ENCODE results near the gene PRMT2.
"Not testable (repeated sequence)": the region's sequence is repeated elsewhere in the genome, so short reads cannot be mapped to it uniquely, and the experiment has no call there.

The PRMT2 gene

DNA sequence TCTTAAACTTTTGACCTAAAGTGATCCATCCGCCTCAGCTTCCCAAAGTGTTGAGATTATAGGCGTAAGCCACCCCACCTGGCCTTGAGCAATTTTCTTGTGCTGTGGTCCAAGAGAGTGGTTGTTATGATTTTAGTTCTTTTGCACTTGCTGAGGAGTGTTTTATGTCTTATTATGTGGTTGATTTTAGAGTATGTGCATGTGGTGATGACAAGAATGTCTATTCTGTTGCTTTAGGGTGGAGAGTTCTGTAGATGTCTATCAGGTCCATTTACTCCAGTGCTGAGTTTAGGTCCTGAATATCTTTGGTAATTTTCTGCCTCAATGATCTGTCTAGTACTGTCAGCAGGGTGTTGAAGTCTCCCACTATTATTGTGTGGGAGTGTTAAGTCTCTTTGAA is 19.4 kb upstream of the PRMT2 start:
- no peak for DNase-seq (ENCODE audit: low read depth, low spot score)
- no peak overlapping the region for H3K4me3 ChIP-seq (ENCODE audit: low read length)

DNA sequence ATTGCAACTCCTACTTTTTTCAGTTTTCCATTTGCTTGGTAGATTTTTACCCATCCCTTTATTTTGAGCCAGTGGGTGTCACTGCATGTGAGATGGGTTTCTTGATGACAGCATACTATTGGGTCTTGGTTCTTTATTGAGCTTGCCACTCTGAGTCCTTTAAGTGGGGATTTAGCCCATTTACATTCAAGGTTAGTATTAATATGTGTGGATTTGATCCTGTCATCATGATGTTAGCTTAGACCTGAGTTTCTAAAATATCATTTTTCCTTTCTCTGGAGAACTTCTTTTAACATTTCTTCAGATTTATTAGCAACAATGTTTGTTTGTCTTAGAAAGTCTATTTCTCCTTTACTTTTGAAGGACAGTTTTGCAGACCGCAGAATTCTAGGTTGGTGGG is 18.8 kb upstream of the PRMT2 start:
- no peak overlapping the region for H3K4me3 ChIP-seq (ENCODE audit: low read length)
- no peak for DNase-seq (ENCODE audit: low read depth, low spot score)

DNA sequence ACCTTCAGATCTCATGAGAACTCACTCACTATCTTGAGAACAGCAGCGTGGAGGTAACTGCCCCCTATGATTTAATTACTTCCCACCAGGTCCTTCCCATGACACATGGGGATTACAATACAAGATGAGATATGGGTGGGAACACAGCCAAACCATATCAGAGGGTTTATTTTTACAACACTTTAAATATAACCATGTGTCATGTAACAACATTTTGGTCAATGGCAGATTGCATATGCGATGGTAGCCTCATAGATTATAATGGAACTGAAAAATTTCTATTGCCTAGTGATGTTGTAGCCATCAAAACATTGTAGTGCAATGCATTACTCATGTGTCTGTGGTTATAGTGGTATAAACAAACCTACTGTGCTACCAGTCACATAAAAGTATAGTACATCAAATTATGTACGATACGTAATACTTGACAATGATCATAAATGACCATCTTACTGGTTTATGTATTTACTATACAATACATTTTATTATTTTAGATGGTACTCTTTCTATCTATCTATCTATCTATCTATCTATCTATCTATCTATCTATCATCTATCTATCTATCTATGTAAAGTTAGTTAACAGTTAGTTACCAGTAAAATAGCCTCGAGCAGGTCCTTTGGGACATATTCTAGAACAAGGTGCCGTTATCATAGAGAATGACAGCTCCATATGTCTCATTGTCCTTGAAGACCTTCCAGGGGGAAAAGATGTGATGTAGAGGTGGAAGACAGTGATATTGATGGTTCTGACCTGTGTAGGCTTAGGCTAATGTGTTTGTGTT is 18.0 kb upstream of the PRMT2 start:
- no peak overlapping the region for H3K4me3 ChIP-seq (ENCODE audit: low read length)
- DNase-seq (ENCODE audit: low read depth, low spot score) = no peak

DNA sequence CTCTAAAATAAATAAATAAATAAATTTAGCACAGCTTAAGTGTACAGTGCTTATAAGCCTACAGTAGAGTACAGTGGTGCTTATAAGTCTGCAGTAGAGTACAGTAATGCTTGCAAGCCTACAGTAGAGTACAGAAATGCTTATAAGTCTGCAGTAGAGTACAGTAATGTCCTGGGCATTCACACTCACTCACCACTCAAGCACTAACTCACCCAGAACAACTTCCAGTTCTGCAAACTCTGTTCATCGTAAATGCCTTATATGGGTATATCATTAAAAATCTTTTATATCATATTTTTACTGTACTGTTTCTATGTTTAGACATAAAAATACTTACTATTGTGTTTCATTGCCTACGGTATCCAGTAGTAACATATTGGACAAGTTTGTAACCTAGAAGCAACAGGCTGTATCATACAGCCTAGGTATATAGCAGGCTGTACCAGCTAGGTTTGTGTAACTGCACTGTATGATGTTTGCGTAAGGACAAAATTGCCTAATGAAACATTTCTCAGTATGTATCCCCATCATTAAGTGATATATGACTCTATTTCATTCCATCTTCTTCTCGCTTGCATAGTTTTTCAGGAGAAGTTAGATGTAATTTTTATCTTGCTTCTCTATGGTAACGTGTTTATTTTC is 16.6 kb upstream of the PRMT2 start:
- H3K4me3 ChIP-seq (ENCODE audit: low read length) = no peak overlapping the region
- no peak for DNase-seq (ENCODE audit: low read depth, low spot score)

DNA sequence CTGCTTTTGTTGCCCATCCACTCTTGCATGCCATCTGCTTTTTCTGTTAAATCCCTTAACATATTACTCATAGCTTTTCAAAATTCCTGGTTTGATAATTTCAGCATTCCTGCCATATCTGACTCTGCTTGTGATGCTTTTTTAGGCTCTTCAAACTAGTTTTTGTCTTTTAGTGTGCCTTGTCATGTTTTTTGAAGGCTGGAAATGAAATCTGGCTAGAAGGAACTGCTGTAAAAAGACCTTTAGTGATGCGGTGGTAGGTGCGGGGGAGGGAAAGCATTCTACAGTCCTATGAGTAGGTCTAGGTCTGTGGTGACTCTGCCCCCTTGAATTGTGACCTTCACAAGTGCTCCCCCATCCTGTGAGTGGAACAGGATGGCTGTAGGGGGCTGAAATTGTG is 15.6 kb upstream of the PRMT2 start:
- no peak for DNase-seq (ENCODE audit: low read depth, low spot score)
- H3K4me3 ChIP-seq (ENCODE audit: low read length) = no peak overlapping the region

DNA sequence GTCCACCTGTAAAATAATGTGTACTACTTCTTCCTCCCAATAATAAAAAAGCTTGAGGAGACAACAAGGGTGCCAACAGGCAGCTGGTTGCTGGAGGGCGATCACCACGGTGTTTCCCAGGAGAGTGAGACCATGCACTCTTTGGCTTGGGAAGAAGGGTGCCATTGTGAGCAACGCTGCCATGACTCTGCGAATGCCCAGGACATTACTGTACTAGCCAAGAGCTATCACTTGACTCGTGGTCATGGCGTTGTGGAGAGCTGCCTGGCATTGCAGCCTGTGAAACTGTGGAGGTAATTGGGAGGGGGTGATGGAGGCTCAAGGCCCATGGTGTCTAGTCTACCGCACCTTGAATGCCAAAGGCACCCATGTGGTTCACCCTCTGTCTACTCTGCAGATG is 14.6 kb upstream of the PRMT2 start:
- no peak for DNase-seq (ENCODE audit: low read depth, low spot score)
- H3K4me3 ChIP-seq (ENCODE audit: low read length) = no peak overlapping the region

DNA sequence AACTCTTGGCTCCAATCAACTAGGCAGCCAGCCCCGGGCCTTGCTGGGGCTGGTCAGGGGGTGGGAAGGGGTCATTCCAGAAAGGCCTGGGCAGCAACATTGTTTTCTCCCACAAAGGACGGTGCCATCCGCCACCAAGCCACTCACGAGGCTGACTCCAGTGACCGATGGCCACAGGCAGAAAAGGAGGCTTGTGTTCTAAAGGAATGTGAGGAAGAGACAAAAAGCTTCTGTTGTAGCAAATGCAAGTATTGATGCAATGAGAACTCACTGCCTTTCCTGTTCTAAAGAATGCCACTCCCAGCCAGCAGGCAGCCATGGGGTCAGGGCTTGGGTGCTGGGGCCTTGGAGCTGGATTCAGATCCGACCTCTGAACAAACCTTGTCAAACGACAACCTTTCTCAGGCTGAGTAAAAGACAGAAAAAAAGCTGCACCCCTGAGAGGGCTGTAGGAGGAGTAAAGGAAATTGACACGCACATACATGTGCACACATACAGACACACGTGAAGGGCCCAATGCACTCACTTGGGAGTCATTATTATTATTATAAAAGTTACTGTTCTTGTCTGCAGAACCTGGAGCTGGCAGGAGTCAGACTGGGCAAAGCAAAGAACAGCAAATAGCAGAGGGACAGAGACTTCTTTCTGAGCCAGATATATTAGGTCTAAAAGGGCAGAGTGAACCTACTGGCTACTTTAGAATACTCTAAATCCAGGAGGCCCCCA is 13.9 kb upstream of the PRMT2 start:
- no peak for DNase-seq (ENCODE audit: low read depth, low spot score)
- no peak overlapping the region for H3K4me3 ChIP-seq (ENCODE audit: low read length)

DNA sequence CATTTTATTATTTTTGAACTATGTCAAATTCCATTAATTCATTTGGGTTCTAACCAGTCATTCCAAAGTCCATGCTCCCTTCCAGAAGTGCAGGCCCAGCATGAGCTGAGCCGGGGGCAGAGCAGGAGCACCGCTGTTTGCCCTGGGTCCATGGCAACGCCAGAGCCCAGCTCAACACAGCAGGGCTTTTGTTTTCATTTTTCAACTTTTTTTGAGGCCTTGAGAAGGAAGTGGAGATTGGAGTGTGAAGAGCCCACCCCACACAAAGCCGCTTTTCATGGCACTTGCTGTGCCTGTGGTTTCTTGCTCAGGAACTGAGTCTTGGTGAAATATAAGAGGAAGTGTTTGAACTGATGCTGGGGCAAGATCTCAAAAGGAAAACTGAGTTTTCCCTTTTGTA is 13.2 kb upstream of the PRMT2 start:
- DNase-seq (ENCODE audit: low read depth, low spot score) = peak; percentile 89
- no peak overlapping the region for H3K4me3 ChIP-seq (ENCODE audit: low read length)

DNA sequence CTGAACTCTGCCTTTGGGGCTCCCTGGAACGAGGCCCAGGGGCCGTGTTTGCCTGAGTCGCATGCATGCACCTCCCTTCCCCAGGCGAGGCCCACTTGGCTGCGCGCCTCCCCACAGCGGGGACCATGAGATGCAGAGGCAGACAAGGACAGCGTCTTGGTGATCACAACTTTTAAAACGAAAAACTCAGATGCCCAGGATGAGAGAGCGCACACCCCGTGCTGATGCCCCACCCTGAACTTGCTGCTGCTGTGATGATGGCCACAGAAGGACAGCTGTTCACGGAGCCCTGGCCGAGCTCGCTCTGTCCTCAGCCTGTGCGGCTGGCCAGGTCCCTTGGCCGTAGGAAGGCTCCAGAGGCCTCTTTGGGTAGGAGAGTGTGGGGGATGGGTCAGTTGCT is 11.4 kb upstream of the PRMT2 start:
- DNase-seq (ENCODE audit: low read depth, low spot score) = no peak
- no peak overlapping the region for H3K4me3 ChIP-seq (ENCODE audit: low read length)

DNA sequence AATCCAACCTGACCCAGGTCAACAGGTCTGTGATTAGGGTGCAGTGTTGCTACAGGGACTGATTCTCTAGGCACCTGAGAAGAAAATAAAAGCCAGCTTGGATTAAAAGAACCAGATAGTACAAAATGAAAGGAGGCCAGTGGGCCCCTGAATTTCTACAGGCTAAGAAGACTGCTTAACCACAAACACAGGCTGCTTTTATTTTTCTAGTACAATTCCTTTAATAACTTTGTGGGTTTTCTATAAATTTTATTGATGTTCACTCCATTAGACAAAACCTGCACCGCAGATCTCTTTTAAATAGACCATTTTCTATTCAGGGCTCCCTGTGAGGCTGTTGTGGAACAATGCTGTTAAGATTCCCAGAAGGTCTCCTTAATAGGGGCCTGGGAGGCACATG is 9.7 kb upstream of the PRMT2 start:
- no peak for DNase-seq (ENCODE audit: low read depth, low spot score)
- H3K4me3 ChIP-seq (ENCODE audit: low read length) = no peak overlapping the region

DNA sequence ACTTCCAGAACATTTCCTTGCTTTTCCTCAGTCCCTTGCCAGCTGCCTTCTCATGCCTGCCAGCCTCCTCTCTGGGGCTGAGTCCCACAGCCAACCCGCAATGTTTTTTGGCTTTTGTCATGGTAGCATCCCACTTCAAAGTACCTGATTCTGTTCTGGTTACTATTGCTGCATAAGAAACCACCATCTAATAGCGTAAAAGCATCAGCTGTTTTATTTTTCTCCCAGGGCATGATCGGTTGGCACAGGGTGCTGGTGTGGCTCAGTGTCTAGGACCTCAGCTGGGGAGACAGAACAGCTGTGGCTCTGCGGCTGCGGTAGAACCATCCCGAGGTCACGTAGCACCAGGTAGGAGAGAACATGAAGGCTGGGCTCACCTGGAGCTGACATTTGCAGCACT is 8.9 kb upstream of the PRMT2 start:
- H3K4me3 ChIP-seq (ENCODE audit: low read length) = no peak overlapping the region
- peak; percentile 88 for DNase-seq (ENCODE audit: low read depth, low spot score)

DNA sequence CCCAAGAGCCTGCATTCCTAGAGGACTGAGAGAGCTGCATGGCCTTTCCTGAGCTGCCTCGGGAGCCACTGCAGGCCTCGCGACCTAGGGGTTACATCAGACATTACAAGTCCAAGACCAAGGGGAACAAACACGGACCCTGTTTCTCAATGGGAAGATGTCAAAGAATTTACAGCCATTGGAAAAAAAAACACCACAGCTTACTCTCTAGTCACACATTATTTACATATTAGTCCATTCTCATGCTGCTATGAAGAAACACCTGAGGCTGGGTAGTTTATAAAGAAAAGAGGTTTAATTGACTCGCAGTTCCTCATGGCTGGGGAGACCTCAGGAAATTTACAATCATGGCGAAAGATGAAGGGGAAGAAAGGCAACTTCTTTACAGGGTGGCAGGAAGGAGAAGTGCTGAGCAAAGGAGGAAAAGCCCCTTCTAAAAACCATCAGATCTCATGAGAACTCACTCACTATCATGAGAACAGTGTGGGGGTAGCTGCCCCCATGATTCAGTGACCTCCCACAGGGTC is 8.4 kb upstream of the PRMT2 start:
- no peak overlapping the region for H3K4me3 ChIP-seq (ENCODE audit: low read length)
- no peak for DNase-seq (ENCODE audit: low read depth, low spot score)

DNA sequence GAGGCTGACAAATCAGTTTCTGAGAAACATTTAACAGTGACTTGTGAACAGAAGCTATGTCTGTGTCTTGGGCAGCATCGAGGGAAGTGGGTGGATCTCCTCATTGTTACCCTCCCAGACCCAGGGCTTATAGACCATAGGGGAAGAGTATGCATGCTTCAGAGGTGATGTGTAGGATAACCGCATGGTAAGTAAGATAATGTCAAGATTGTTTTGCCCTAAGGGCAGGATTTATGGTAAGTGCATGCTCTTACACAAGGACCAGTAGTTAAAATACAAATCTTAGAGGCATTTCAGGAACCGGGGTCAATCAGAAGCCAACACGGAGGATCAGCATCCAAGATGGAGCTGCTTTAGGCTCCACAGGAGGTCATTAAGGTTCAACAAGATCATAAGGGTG is 7.7 kb upstream of the PRMT2 start:
- H3K4me3 ChIP-seq (ENCODE audit: low read length) = no peak overlapping the region
- no peak for DNase-seq (ENCODE audit: low read depth, low spot score)

DNA sequence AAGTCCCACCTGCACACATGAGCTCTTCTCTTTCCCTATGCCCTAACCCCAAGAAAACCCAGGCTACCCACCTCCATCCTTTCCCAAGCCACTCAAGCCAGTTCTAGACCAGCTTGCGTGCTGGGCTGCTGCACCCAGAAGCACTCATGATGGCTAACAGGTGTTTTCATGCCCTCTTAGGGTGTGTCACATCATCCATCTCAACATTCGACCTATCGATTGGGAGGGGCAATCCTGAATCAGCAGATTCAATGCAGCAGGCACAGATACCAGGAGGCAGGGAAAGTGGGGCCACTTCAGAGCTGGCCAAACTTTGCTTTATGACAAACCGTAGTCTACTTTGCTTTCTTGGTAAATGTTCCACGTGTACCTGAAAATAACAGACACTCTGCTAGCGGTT is 6.6 kb upstream of the PRMT2 start:
- DNase-seq (ENCODE audit: low read depth, low spot score) = no peak
- H3K4me3 ChIP-seq (ENCODE audit: low read length) = no peak overlapping the region

DNA sequence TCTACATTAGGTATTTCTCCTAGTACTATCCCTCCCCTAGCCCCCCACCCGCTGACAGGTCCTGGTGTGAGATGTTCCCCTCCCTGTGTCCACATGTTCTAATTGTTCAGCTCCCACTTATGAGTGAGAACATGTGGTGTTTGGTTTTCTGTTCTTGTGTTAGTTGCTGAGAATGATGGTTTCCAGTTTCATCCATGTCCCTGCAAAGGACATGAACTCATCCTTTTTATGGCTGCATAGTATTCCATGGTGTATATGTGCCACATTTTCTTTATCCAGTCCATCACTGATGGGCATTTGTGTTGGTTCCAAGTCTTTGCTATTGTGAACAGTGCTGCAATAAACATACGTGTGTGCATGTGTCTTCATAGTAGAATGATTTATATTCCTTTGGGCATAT is 4.6 kb upstream of the PRMT2 start:
- DNase-seq (ENCODE audit: low read depth, low spot score); H3K4me3 ChIP-seq (ENCODE audit: low read length): not testable (repeated sequence)

DNA sequence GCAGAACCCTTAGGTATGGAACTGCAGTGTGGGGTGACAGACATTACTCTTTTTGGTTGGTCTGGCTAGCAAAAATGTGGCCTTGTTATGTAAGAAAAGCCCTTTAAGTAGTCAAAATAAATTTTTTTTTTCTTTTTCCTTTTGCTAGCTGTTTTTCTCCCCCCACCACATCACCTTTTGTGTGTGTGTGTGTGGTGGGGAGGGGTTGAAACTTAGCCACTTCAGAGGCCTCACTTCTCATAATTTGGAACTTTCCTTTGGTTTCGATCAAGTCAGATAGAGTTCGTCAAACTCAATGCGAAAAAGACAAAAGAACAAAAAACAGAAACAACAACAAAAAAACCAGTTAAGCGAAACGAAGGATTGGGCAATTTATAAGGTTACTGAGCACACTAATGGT is 1.9 kb upstream of the PRMT2 start:
- no peak overlapping the region for H3K4me3 ChIP-seq (ENCODE audit: low read length)

DNA sequence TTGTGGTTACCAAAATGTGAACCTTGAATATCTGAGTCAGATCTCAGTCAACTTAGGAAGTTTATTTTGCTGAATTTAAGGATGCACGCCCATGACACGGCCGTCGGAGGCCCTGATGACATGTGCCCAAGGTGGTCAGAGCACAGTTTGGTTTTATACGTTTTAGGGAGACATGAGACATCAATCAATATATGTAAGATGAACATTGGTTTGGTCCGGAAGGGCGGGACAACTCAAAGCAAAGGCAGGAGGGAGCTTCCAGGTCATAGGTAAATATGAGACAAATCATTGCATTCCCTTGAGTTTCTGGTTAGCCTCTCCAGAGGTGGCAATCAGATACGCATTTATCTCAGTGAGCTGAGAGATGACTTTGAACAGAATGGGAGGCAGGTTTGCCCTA is 1.0 kb upstream of the PRMT2 start:
- no peak for DNase-seq (ENCODE audit: low read depth, low spot score)
- peak overlapping the region; percentile 81 for H3K4me3 ChIP-seq (ENCODE audit: low read length)

More for the DNA sequence above, 1.9 kb upstream of the PRMT2 start:
- DNase-seq (ENCODE audit: low read depth, low spot score) = no peak

DNA sequence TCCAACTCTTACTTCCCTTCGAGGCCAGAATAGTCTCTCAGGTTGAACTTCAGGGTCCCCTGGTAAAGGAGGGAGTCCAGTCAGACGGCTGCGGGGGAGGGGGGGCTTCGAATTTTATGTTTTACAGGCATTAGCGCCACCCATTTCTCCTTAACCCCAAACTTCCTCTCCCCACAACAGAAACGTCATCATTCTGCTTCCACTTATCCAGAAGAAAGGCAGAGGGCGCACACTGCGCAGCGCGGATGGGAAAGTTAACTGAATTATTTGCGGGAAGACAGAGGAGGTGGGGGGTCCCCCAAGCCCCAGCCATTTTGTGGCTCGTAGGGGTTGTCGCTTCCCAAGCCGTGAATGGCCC is 529 bp upstream of the PRMT2 start:
- DNase-seq (ENCODE audit: low read depth, low spot score) = peak; percentile 87
- peak overlapping the region; percentile 81 for H3K4me3 ChIP-seq (ENCODE audit: low read length)

DNA sequence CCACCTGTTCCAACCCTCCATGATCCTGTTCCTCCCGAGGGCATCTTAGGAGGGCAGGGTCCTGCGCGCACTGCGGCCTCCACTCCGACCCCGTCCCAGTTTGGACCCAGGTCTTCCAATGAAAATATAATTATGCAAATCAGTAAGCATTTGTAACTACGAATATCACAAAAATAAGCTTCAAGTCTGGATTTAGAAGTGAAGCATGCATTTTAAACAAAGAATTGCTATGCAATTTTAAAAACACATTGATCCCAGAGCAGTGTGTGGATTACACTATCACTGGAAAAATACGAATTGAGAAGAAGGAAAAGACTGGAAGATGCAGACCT is 673 bp downstream of the PRMT2 start:
- H3K4me3 ChIP-seq (ENCODE audit: low read length) = peak overlapping the region; percentile 81
- no peak for DNase-seq (ENCODE audit: low read depth, low spot score)

DNA sequence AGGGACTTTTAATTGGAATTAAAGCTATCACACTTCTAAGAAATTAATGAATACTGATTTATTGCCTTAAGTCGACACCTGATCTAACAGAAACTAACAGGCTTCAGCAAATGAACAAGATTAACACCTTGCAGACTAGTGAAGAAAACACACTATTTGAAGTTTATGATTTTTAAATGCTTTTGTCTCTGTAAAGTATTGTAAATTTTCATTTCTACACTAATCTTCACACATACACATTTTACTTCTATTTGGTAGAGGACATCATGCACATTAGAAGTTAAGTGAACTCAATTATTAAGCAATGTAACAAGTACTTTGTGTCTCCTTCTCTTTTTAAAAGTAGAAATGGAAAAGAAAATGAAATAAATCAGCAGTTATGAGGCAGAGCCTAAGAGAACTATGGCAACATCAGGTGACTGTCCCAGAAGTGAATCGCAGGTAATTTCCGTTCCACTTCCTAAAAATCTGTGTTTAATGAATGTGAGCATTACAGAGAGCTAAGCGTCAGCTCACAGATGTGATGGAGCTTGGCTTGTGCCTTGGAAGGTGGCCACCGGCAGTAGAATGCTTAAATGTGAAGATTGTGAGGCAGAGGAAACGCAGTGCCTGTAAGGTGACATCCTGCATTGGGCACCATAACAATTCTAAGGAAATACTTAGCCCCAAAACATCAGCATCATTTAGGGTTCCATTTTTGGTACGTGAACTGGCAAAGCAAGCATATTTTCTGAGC is 1.2 kb downstream of the PRMT2 start:
- peak overlapping the region; percentile 81; the same call in 1 of the 2 replicates for H3K4me3 ChIP-seq (ENCODE audit: low read length)
- no peak for DNase-seq (ENCODE audit: low read depth, low spot score)

Data from Jurkat, Clone E6-1 (cell line).